Prostate gland (tissue), 2 donors: ENCODE results near the gene POLDIP3. TPM values are rescaled to one million over a fixed set of nuclear protein-coding genes. Genes with fewer than 3 reads are reported as not detected.

Source experiments
- DNase-seq: peaks from one replicate; pipeline ENCODE4 v3.0.0-alpha.2; 2019; ENCODE audit warnings: low spot score
- H3K27ac ChIP-seq, 2 donors: fragments of 200-600 bp; sonication (generic); 2 replicates each; pipeline ENCODE4 v1.5.1; 2017 to 2019
- H3K27me3 ChIP-seq: fragments of 200-600 bp; sonication (generic); replicated peaks from 2 replicates; pipeline ENCODE4 v1.5.1; 2019; ENCODE audit not compliant: insufficient read depth
- H3K36me3 ChIP-seq, 2 donors: fragments of 200-600 bp; sonication (generic); 1 replicate in 1 of 2; 2 replicates in 1 of 2; pipeline versions ENCODE4 v1.5.1 to v1.8.1; 2017 to 2019
- H3K4me1 ChIP-seq: fragments of 200-600 bp; sonication (generic); replicated peaks from 2 replicates; pipeline ENCODE4 v1.5.1; 2019
- H3K4me3 ChIP-seq, 2 donors: fragments of 200-600 bp; sonication (generic); 2 replicates each; pipeline ENCODE4 v1.5.1; 2017 to 2019
- H3K9me3 ChIP-seq: fragments of 200-600 bp; sonication (generic); 2 replicates; pipeline ENCODE4 v1.5.1; 2017
- POLR2A ChIP-seq: fragments of 450-650 bp; IDR thresholded peaks from one replicate; pipeline ENCODE4 v1.6.1; 2016; ENCODE audit warnings: antibody characterized with exemption, mild to moderate bottlenecking
- POLR2AphosphoS5 ChIP-seq: sonication (generic); formaldehyde crosslinking; IDR thresholded peaks from one replicate; pipeline ENCODE4 v1.6.1; 2017; ENCODE audit warnings: antibody characterized with exemption
- WGBS: methylation state at CpG from one replicate; pipeline ENCODE4 v1.1.5; 2018; 5-methylcytosine and 5-hydroxymethylcytosine counted together
- intact Hi-C: fragments of 100-400 bp; cut with DNase I; formaldehyde crosslinking; loops from one replicate; pipeline ENCODE4 v1.14.2; 2022
- total RNA-seq, 2 donors: library from RNA; depleted of rRNA; stranded (reverse); fragments of >200 nt; gene quantifications; one replicate each; pipeline ENCODE4 v1.1.0, GENCODE V29; 2016
- TF ChIP-seq, protein P1 (sequence below), 4 experiments: fragments of 200-600 bp in 2 of 4; fragments of 450-650 bp in 2 of 4; sonication (generic) in 2 of 4; IDR thresholded peaks; 1 replicate in 3 of 4; 2 replicates in 1 of 4; pipeline ENCODE4 v1.5.1; 2016 to 2019; ENCODE audit warnings: antibody characterized with exemption in 4 of 4, mild to moderate bottlenecking in 2 of 4, moderate library complexity in 2 of 4

Gene POLDIP3
- total RNA-seq, 2 donors from 2014 or later = 46.4 to 62.6 TPM

GRCh38 chr22:42623756-42624441, 9.2 kb upstream of the POLDIP3 start:
- TF ChIP-seq POLR2AphosphoS5 (no peak), POLR2A (no peak)
- TF ChIP-seq, protein P1, sequence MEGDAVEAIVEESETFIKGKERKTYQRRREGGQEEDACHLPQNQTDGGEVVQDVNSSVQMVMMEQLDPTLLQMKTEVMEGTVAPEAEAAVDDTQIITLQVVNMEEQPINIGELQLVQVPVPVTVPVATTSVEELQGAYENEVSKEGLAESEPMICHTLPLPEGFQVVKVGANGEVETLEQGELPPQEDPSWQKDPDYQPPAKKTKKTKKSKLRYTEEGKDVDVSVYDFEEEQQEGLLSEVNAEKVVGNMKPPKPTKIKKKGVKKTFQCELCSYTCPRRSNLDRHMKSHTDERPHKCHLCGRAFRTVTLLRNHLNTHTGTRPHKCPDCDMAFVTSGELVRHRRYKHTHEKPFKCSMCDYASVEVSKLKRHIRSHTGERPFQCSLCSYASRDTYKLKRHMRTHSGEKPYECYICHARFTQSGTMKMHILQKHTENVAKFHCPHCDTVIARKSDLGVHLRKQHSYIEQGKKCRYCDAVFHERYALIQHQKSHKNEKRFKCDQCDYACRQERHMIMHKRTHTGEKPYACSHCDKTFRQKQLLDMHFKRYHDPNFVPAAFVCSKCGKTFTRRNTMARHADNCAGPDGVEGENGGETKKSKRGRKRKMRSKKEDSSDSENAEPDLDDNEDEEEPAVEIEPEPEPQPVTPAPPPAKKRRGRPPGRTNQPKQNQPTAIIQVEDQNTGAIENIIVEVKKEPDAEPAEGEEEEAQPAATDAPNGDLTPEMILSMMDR (IDR thresholded peaks at IDR 0.05) = no peak
- peaks cover 10 to 19% of the 10 kb centered on the region in 2 donors for H3K36me3 ChIP-seq
- DNase-seq = no peak
- H3K9me3 ChIP-seq = no peaks in the 10 kb centered on the region
- H3K27ac ChIP-seq = peak overlapping the region; percentile 23 to 46
- WGBS = 82% methylated on average over 29 of the region's 29 CpGs
- no peaks in the 10 kb centered on the region for H3K27me3 ChIP-seq
- intact Hi-C loops = no loop called here
- H3K4me1 ChIP-seq = peaks cover 23% of the 10 kb centered on the region
- no peak overlapping the region for H3K4me3 ChIP-seq

DNA sequence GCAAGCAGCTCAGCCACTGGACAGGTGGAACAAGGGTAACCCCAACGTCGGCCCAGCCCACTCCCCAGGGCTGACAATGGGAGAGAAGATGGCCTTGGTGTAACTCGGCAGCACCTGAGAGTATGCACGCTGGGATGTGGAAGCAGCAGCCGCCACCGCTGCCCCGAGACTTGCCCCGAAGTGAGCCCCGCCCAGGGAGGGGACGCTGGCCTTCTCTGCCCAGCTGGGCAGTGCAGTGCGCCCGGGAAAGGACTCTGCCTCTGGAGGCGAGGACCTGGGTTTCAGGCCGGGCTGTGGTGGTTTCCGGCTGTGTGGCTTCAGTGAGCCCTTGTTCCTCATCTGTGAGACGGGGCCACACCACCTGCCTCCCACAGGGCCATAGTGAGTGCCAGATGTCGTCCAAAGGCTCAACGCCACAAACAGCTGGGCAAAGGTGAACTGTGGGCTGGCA, 8.6 kb upstream of the POLDIP3 start:
- no peaks in the 10 kb centered on the region for H3K9me3 ChIP-seq
- intact Hi-C loops = no loop called here
- WGBS = 88% methylated on average over 18 of the region's 18 CpGs
- no peak overlapping the region for H3K4me3 ChIP-seq
- peak overlapping the region; percentile 23 to 46 for H3K27ac ChIP-seq
- DNase-seq = no peak
- peaks cover 23% of the 10 kb centered on the region for H3K4me1 ChIP-seq
- no peaks in the 10 kb centered on the region for H3K27me3 ChIP-seq
- peaks cover 10 to 19% of the 10 kb centered on the region in 2 donors for H3K36me3 ChIP-seq
- TF ChIP-seq POLR2A (no peak), POLR2AphosphoS5 (no peak)
- TF ChIP-seq, protein P1 (IDR thresholded peaks at IDR 0.05) = no peak

- no peaks in the 10 kb centered on the region for H3K9me3 ChIP-seq
- H3K36me3 ChIP-seq = peaks cover 6 to 8% of the 10 kb centered on the region in 2 donors
- no peaks in the 10 kb centered on the region for H3K27me3 ChIP-seq
- H3K4me1 ChIP-seq = peaks cover 23% of the 10 kb centered on the region
- no peak for TF ChIP-seq POLR2AphosphoS5
- TF ChIP-seq, protein P1 (IDR thresholded peaks at IDR 0.05) = no peak
- no peak for TF ChIP-seq POLR2A
- no peak overlapping the region for H3K4me3 ChIP-seq
- no peak for DNase-seq
- peak overlapping the region; percentile 86 to 91 for H3K27ac ChIP-seq
- 84% methylated on average over 20 of the region's 20 CpGs for WGBS
- intact Hi-C loops = no loop called here
These were observed 7.5 kb upstream of the POLDIP3 start for GRCh38 chr22:42622061-42622710.

DNA sequence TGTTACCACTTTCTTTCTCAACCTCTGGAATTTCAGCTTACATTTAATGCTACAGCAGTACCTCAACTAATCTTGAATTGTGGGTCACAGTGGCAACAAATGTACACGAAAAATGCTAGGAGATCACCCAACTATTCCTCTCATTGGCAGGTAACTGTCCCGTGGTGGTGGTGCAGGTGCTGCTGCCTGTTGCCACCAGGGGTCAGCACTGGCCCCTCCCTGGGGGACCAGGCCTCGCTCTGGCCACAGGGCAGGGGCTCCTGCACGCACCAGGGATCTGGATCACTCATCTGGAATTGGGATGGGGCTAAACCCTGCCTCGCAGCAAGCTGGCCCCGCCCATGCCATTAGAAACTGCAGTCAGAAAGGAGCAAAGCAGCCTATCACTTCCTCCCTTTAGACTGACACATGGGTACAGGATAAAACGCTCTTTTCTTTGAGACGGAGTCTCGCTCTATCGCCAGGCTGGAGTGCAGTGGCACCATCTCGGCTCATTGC, 6.9 kb upstream of the POLDIP3 start:
- Histone ChIP-seq H3K4me3 (no peak overlapping the region), H3K4me1 (peaks cover 23% of the 10 kb centered on the region), H3K27ac (peak overlapping the region; percentile 86 to 91), H3K36me3 (peaks cover under 1 to 2% of the 10 kb centered on the region in 2 donors), H3K27me3 (no peaks in the 10 kb centered on the region), H3K9me3 (no peaks in the 10 kb centered on the region)
- DNase-seq = no peak
- 39% methylated on average over 11 of the region's 11 CpGs for WGBS
- TF ChIP-seq, protein P1 (IDR thresholded peaks at IDR 0.05) = peak; percentile 49 to 92 (median 84)
- TF ChIP-seq POLR2A = no peak
- intact Hi-C loops = no loop called here
